ENCODE measurements around the gene LRP1-AS.
A peak's percentile ranks its signal among the peaks of the same experiment; 100 is the strongest.
"Not testable (repeated sequence)": the region's sequence is repeated elsewhere in the genome, so short reads cannot be mapped to it uniquely, and the experiment has no call there.

The LRP1-AS gene

GRCh38 chr12:57138526-57139272 lies 8.7 kb downstream of the LRP1-AS start:
- no peak for DNase-seq

GRCh38 chr12:57135527-57136326 lies 11.7 kb downstream of the LRP1-AS start:
- no peak for DNase-seq

GRCh38 chr12:57134949-57135348 lies 12.5 kb downstream of the LRP1-AS start:
- DNase-seq = no peak

GRCh38 chr12:57133916-57134315 lies 13.5 kb downstream of the LRP1-AS start:
- DNase-seq = no peak

- DNase-seq = no peak
These were observed 14.3 kb downstream of the LRP1-AS start for GRCh38 chr12:57133013-57133569.

GRCh38 chr12:57131896-57132744 lies 15.3 kb downstream of the LRP1-AS start:
- no peak for DNase-seq

GRCh38 chr12:57130941-57131340 lies 16.5 kb downstream of the LRP1-AS start:
- DNase-seq = no peak

- DNase-seq = no peak
These were observed 17.5 kb downstream of the LRP1-AS start for GRCh38 chr12:57129889-57130288.

- DNase-seq = no peak
These were observed 18.0 kb downstream of the LRP1-AS start for GRCh38 chr12:57129321-57129842.

GRCh38 chr12:57128519-57129247 lies 18.7 kb downstream of the LRP1-AS start:
- DNase-seq = no peak

GRCh38 chr12:57127726-57128518 lies 19.5 kb downstream of the LRP1-AS start, which contains the start of gene LRP1:
Gene LRP1, plus strand, starts transcription at chr12:57128483. Its CDS starts 482 bp downstream, at chr12:57128965.
- peak; percentile 59 for DNase-seq

GRCh38 chr12:57127101-57127725 lies 20.2 kb downstream of the LRP1-AS start:
- DNase-seq = no peak

- no peak for DNase-seq
These were observed 20.9 kb downstream of the LRP1-AS start for GRCh38 chr12:57126561-57126960.

GRCh38 chr12:57126061-57126460 lies 21.4 kb downstream of the LRP1-AS start:
- DNase-seq = no peak

GRCh38 chr12:57124261-57124877 lies 23.1 kb downstream of the LRP1-AS start:
- DNase-seq = peak; percentile 81

- DNase-seq = no peak
These were observed 23.6 kb downstream of the LRP1-AS start for GRCh38 chr12:57123813-57124212.

- DNase-seq = not testable (repeated sequence)
These were observed 26.7 kb downstream of the LRP1-AS start for GRCh38 chr12:57120718-57121117.

- no peak for DNase-seq
These were observed 27.9 kb downstream of the LRP1-AS start for GRCh38 chr12:57119294-57120085.

GRCh38 chr12:57118711-57119271 lies 28.6 kb downstream of the LRP1-AS start:
- DNase-seq = no peak

Measured in kidney glomerular epithelial cell (primary cell).